SK-N-SH (cell line): ENCODE data around the gene TIA1. TPM values are rescaled to one million over a fixed set of nuclear protein-coding genes. Genes with fewer than 3 reads are reported as not detected.

Source experiments
- CTCF ChIA-PET: fragments of 300-600, 350-600 bp; formaldehyde crosslinking; extraction: SDS; loops from one replicate; lab custom pipeline; 2021; lab: Yijun Ruan, JAX
- POLR2A ChIA-PET: fragments of 350-600 bp; sonication (Branson Sonifier 250); formaldehyde crosslinking; extraction: SDS; loops from one replicate; lab custom pipeline; 2020; ENCODE audit warnings: antibody characterized with exemption, inconsistent platforms; lab: Yijun Ruan, JAX
- DNase-seq: peaks from one replicate; pipeline ENCODE4 v3.0.0; 2012
- H2AFZ ChIP-seq: fragments of 200-600 bp; sonication (generic); 2 replicates; pipeline ENCODE4 v1.8.1; 2016; ENCODE audit warnings: antibody characterized with exemption, mild to moderate bottlenecking, low read depth
- H3F3A ChIP-seq: fragments of 200-600 bp; sonication (generic); replicated peaks from 2 replicates; pipeline ENCODE3; 2016; ENCODE audit warnings: antibody characterized with exemption, mild to moderate bottlenecking; ENCODE audit not compliant: insufficient read depth
- H3K27ac ChIP-seq, 2 experiments: fragments of 200-500 bp in 1 of 2; fragments of 200-600 bp in 1 of 2; sonication (Bioruptor generic) in 1 of 2; sonication (generic), shearing (Covaris generic) in 1 of 2; 2 replicates each; pipeline versions ENCODE4 v1.5.1 to v1.6.1; 2014 to 2016; ENCODE audit warnings: low read depth in 2 of 2, inconsistent platforms in 1 of 2, low read length in 1 of 2, mild to moderate bottlenecking in 1 of 2, mixed read lengths in 1 of 2
- H3K27me3 ChIP-seq: fragments of 200-600 bp; sonication (generic), shearing (Covaris generic); 2 replicates; pipeline ENCODE4 v1.6.1; 2016; ENCODE audit warnings: mixed run types; ENCODE audit not compliant: insufficient read depth
- H3K36me3 ChIP-seq, 2 experiments: fragments of 200-500 bp in 1 of 2; fragments of 200-600 bp in 1 of 2; sonication (Bioruptor generic) in 1 of 2; sonication (generic) in 1 of 2; replicated peaks in 1 of 2; 2 replicates each; pipeline versions ENCODE3 to v1.5.1; 2014 to 2016; ENCODE audit warnings: low read length in 1 of 2, mild to moderate bottlenecking in 1 of 2; ENCODE audit not compliant: insufficient read depth in 2 of 2, control insufficient read depth in 1 of 2
- H3K4me1 ChIP-seq, 2 experiments: fragments of 200-500 bp in 1 of 2; fragments of 200-600 bp in 1 of 2; sonication (Bioruptor generic) in 1 of 2; sonication (generic), shearing (Covaris generic) in 1 of 2; 2 replicates each; pipeline versions ENCODE4 v1.5.1 to v1.6.1; 2014 to 2016; ENCODE audit warnings: low read depth in 1 of 2, low read length in 1 of 2, mixed run types in 1 of 2; ENCODE audit not compliant: insufficient read depth in 2 of 2, control insufficient read depth in 1 of 2
- H3K4me2 ChIP-seq: fragments of 200-600 bp; sonication (generic), shearing (Covaris generic); 2 replicates; pipeline ENCODE4 v1.6.1; 2017; ENCODE audit warnings: mixed run types
- H3K4me3 ChIP-seq, 2 experiments: fragments of 200-500 bp in 1 of 2; fragments of 200-600 bp in 1 of 2; sonication (Bioruptor generic) in 1 of 2; sonication (generic), shearing (Covaris generic) in 1 of 2; 2 replicates each; pipeline versions ENCODE4 v1.5.1 to v1.8.1; 2014 to 2016; ENCODE audit warnings: low read depth in 2 of 2, inconsistent platforms in 1 of 2, low read length in 1 of 2, mild to moderate bottlenecking in 1 of 2, mixed read lengths in 1 of 2, moderate library complexity in 1 of 2
- H3K79me2 ChIP-seq: fragments of 200-600 bp; sonication (generic); 2 replicates; pipeline ENCODE4 v1.8.1; 2017; ENCODE audit warnings: mild to moderate bottlenecking; ENCODE audit not compliant: insufficient read depth
- H3K9ac ChIP-seq: fragments of 200-600 bp; sonication (generic); 2 replicates; pipeline ENCODE4 v1.6.1; 2017; ENCODE audit warnings: mixed run types
- H3K9me2 ChIP-seq: fragments of 200-600 bp; sonication (generic); 2 replicates; pipeline ENCODE4 v1.6.1; 2017; ENCODE audit warnings: mixed run types
- H3K9me3 ChIP-seq: fragments of 200-600 bp; sonication (generic); 2 replicates; pipeline ENCODE4 v1.6.1; 2017; ENCODE audit warnings: mixed run types, mild to moderate bottlenecking, moderate library complexity
- H4K20me1 ChIP-seq: fragments of 200-600 bp; sonication (generic); 2 replicates; pipeline ENCODE4 v1.6.1; 2017; ENCODE audit warnings: mild to moderate bottlenecking, mixed run types; ENCODE audit not compliant: insufficient read depth
- ELF1 ChIP-seq: IDR thresholded peaks from 2 replicates; pipeline ENCODE4 v1.4.0; 2012
- EP300 ChIP-seq, 2 experiments: IDR thresholded peaks; 2 replicates each; pipeline versions ENCODE4 v1.4.0 to v1.6.1; 2012; ENCODE audit warnings: borderline replicate concordance in 1 of 2, low read depth in 1 of 2, low read length in 1 of 2
- FOSL2 ChIP-seq: IDR thresholded peaks from 2 replicates; pipeline ENCODE4 v1.4.0; 2012; ENCODE audit warnings: low read depth, mild to moderate bottlenecking, moderate library complexity, borderline replicate concordance
- GATA2 ChIP-seq: sonication (generic); formaldehyde crosslinking; IDR thresholded peaks from 2 replicates; pipeline ENCODE4 v1.5.0; 2020; ENCODE audit warnings: mild to moderate bottlenecking, missing genetic modification reagents
- MEF2A ChIP-seq: IDR thresholded peaks from 2 replicates; pipeline ENCODE4 v1.4.0; 2012; ENCODE audit warnings: low read depth, borderline replicate concordance
- MXI1 ChIP-seq: IDR thresholded peaks from 2 replicates; pipeline ENCODE4 v1.6.1; 2012; ENCODE audit warnings: mild to moderate bottlenecking, low read depth, low read length, improper control_type of control experiment
- NFIC ChIP-seq: IDR thresholded peaks from 2 replicates; pipeline ENCODE4 v1.4.0; 2012; ENCODE audit warnings: borderline replicate concordance
- POLR2AphosphoS5 ChIP-seq: IDR thresholded peaks from 2 replicates; pipeline ENCODE4 v1.6.1; 2012; ENCODE audit warnings: low read depth, low read length
- RXRA ChIP-seq: IDR thresholded peaks from 2 replicates; pipeline ENCODE4 v1.4.0; 2012; ENCODE audit warnings: low read depth, mild to moderate bottlenecking, borderline replicate concordance
- SIN3A ChIP-seq: IDR thresholded peaks from 2 replicates; pipeline ENCODE4 v1.6.1; 2012; ENCODE audit warnings: low read depth, mild to moderate bottlenecking, low read length, moderate library complexity, borderline replicate concordance
- SMC3 ChIP-seq: IDR thresholded peaks from 2 replicates; pipeline ENCODE4 v1.6.1; 2012; ENCODE audit warnings: low read depth, low read length, improper control_type of control experiment
- TCF12 ChIP-seq: IDR thresholded peaks from 2 replicates; pipeline ENCODE4 v1.4.0; 2012
- USF1 ChIP-seq: IDR thresholded peaks from 2 replicates; pipeline ENCODE4 v1.4.0; 2012; ENCODE audit warnings: low read depth, borderline replicate concordance
- USF2 ChIP-seq: fragments of 150-350 bp; IDR thresholded peaks from 2 replicates; pipeline ENCODE4 v1.6.1; 2017; ENCODE audit warnings: antibody characterized with exemption, low read length, low read depth, borderline replicate concordance
- WGBS: methylation state at CpG from one replicate; pipeline ENCODE4 v1.1.6; 2017; ENCODE audit warnings: low lambda C conversion rate; 5-methylcytosine and 5-hydroxymethylcytosine counted together
- polyA plus RNA-seq, 3 experiments: library from polyadenylated mRNA; depleted of rRNA; stranded (reverse); fragments of >200 nt; gene quantifications; 2 replicates each; pipeline ENCODE4 v1.2.3, GENCODE V29; 2012

Gene TIA1
- polyA plus RNA-seq, 1 of the 3 experiments (the other 2 are of a cell fraction) = 77.7 TPM

GRCh38 chr2:70192516-70192915 is 55.9 kb downstream of the TIA1 start:
- no peaks in the 10 kb centered on the region for H3K4me1 ChIP-seq
- H3K79me2 ChIP-seq = peaks cover 20% of the 10 kb centered on the region; the same call in 1 of the 2 replicates
- DNase-seq = no peak
- H3K4me3 ChIP-seq = no peak overlapping the region
- H3K27me3 ChIP-seq = no peaks in the 10 kb centered on the region
- CTCF ChIA-PET = interaction anchor here (0.6 kb wide), 1 partner anchor 566 kb away, joined by 3 read pairs; no protein-coding TSS in a partner anchor
- no peak overlapping the region for H3K4me2 ChIP-seq
- H3K36me3 ChIP-seq = peaks cover 0 to 6% of the 10 kb centered on the region in 2 experiments
- POLR2A ChIA-PET = interaction anchor here (2.2 kb wide), 1 partner anchor 101 kb away, joined by 12 read pairs; the partner anchor contains the start of gene SNRPG
- no peak overlapping the region for H3K9ac ChIP-seq
- TF ChIP-seq ELF1 (no peak), SMC3 (no peak), FOSL2 (no peak), SIN3A (no peak), POLR2AphosphoS5 (no peak), NFIC (no peak), MEF2A (no peak), USF2 (no peak), EP300 (IDR thresholded peaks at IDR 0.05; ENCODE audit: borderline replicate concordance in 1 of 2, low read depth in 1 of 2, low read length in 1 of 2) (no peak)
- TF ChIP-seq, all 33 proteins: peak for 0
- 84% methylated on average over 5 of the region's 5 CpGs for WGBS
- Histone ChIP-seq H3K27ac (no peak overlapping the region), H2AFZ (no peak overlapping the region), H4K20me1 (no peaks in the 10 kb centered on the region), H3K9me3 (no peaks in the 10 kb centered on the region), H3K9me2 (no peaks in the 10 kb centered on the region), H3F3A (peaks cover 26% of the 10 kb centered on the region)

DNA sequence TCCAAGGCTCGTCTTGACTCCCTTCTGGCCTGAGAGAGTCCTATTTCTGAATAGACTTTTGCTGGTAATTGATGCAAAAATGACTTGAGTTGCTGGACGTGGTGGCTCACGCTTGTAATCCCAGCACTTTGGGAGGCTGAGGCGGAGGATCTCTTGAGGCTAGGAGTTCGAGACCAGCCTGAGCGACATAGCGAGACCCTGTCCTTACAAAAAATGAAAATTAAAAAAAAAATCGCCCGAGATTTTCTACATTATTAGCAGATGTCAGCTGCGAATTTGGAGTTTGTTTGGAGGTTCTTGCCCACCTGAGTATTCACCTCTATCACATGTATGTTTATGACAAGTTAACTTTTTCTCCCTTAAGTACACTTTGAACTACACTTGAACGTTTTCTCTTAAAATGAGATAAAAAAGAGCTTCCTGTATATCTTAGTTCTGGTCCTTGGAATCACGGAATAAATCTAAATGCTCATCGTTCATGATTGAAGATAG is 57.1 kb downstream of the TIA1 start:
- CTCF ChIA-PET = interaction anchor here (0.9 to 1.0 kb wide), 3 partner anchors 35 to 278 kb away, joined by 3 to 5 read pairs (median 3); no protein-coding TSS in a partner anchor
- Histone ChIP-seq H3F3A (peaks cover 26% of the 10 kb centered on the region), H3K4me2 (peak overlapping the region; percentile 76), H3K4me1 (no peaks in the 10 kb centered on the region), H3K4me3 (peak overlapping the region; percentile 79 to 93), H3K79me2 (peaks cover 20% of the 10 kb centered on the region; the same call in 1 of the 2 replicates), H3K9ac (peak overlapping the region; percentile 96), H3K27me3 (no peaks in the 10 kb centered on the region), H3K9me3 (no peaks in the 10 kb centered on the region), H3K27ac (peak overlapping the region; percentile 25 to 87), H3K9me2 (no peaks in the 10 kb centered on the region), H2AFZ (peak overlapping the region; percentile 82), H3K36me3 (peaks cover 0 to 6% of the 10 kb centered on the region in 2 experiments), H4K20me1 (no peaks in the 10 kb centered on the region)
- TF ChIP-seq POLR2AphosphoS5 (no peak), USF1 (no peak), MXI1 (no peak), GATA2 (CRISPR knock-in tag) (no peak), USF2 (no peak), TCF12 (no peak), RXRA (no peak), NFIC (no peak), SMC3 (no peak), EP300 (IDR thresholded peaks at IDR 0.05; ENCODE audit: borderline replicate concordance in 1 of 2, low read depth in 1 of 2, low read length in 1 of 2) (no peak), MEF2A (no peak)
- DNase-seq = no peak
- POLR2A ChIA-PET = interaction anchor here (0.6 to 2.2 kb wide), 12 partner anchors 10 to 277 kb away, joined by 3 to 12 read pairs (median 5); partner anchors contain the start of genes MXD1, PCYOX1 and SNRPG
- 74% methylated on average over 12 of the region's 13 CpGs for WGBS
